Astrocyte of the spinal cord (primary cell): ENCODE results near the gene FAM219A.
A peak's percentile ranks its signal among the peaks of the same experiment; 100 is the strongest.

Source experiments
- DNase-seq: peaks from one replicate; pipeline ENCODE4 v3.0.0; 2011; ENCODE audit warnings: low read depth, low spot score
- H3K4me3 ChIP-seq: 2 replicates; pipeline ENCODE4 v1.5.1; 2011; ENCODE audit warnings: low read depth, mild to moderate bottlenecking, low read length, moderate library complexity
- CTCF ChIP-seq: IDR thresholded peaks from 2 replicates; pipeline ENCODE4 v1.5.1; 2012; ENCODE audit warnings: low read depth, mild to moderate bottlenecking, low read length, inconsistent platforms
- in situ Hi-C: cut with HindIII; loops from 2 replicates; pipeline ENCODE4 v1.10.0; 2017; ENCODE audit warnings: low sequenced_read_pairs

FAM219A gene

GRCh38 chr9:34408173-34408572, 50.2 kb downstream of the FAM219A start:
- in situ Hi-C loops = no loop called here
- no peak for TF ChIP-seq CTCF
- no peak for DNase-seq
- no peak overlapping the region for H3K4me3 ChIP-seq

- no peak overlapping the region for H3K4me3 ChIP-seq
- no peak for DNase-seq
- TF ChIP-seq CTCF = no peak
- in situ Hi-C loops = no loop called here
Observed at GRCh38 chr9:34406219-34406618, 52.2 kb downstream of the FAM219A start.

GRCh38 chr9:34405719-34406118, 52.7 kb downstream of the FAM219A start:
- TF ChIP-seq CTCF = no peak
- H3K4me3 ChIP-seq = no peak overlapping the region
- peak; percentile 71 for DNase-seq
- in situ Hi-C loops = no loop called here

GRCh38 chr9:34403554-34404380, 54.6 kb downstream of the FAM219A start:
- TF ChIP-seq CTCF = peak; percentile 99
- DNase-seq = peak; percentile 66
- H3K4me3 ChIP-seq = no peak overlapping the region
- in situ Hi-C loops = no loop called here

- in situ Hi-C loops = no loop called here
- DNase-seq = no peak
- TF ChIP-seq CTCF = no peak
- no peak overlapping the region for H3K4me3 ChIP-seq
Observed at GRCh38 chr9:34400686-34401602, 57.4 kb downstream of the FAM219A start.

- TF ChIP-seq CTCF = no peak
- in situ Hi-C loops = no loop called here
- no peak overlapping the region for H3K4me3 ChIP-seq
- no peak for DNase-seq
Observed at GRCh38 chr9:34400275-34400674, 58.1 kb downstream of the FAM219A start.
